ENCODE data around the gene MSH2. TPM values are rescaled to one million over a fixed set of nuclear protein-coding genes. Genes with fewer than 3 reads are reported as not detected.
A peak's percentile ranks its signal among the peaks of the same experiment; 100 is the strongest.

Gene MSH2
- total and polyA plus RNA-seq, 2 experiments from 2014 or later: 17.8 to 21.8 TPM

DNA sequence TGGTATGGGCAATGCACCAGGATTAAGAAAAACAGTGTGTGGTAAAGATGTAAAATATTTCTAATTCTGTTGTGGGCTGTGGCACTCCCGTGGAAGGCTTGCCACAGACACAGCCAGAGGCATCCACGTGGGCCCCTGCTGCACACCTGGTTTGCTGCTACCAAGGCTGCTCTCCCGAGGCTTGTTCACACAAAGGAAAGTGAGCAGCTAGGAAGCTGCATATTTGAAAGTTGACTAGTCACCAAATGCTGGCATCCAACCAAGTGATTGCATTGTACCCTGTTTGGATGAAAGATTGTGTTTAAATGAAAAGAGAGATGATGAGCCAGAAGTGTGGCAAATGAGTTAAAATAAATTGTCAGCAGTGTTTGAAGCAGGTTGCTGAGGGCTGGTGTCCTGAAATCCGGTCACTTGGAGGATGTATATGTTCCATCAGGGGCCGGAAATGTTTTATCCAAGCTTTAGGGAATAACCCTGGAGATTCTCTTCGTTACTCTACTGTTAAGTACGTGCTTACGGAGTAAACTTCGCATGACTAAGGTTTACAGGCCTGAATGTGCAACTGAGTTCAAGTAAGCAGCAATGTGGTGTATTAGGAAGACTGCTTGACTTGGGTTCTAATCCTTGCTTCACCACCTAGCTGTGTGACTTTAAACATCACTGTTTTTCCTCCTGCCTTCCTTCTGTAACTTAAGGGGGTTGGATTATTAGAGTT, 86.1 kb downstream of the MSH2 start:
- Histone ChIP-seq H3K4me2 (ENCODE audit: unreplicated experiment) (no peak overlapping the region), H2AFZ (no peak overlapping the region), H4K20me1 (ENCODE audit: insufficient read depth) (no peaks in the 10 kb centered on the region), H3K27ac (no peak overlapping the region), H3K36me3 (ENCODE audit: low read depth) (peaks cover 8% of the 10 kb centered on the region; the same call in 1 of the 2 replicates), H3K9me3 (ENCODE audit: low read depth) (no peaks in the 10 kb centered on the region), H3K9me2 (ENCODE audit: insufficient read depth) (no peaks in the 10 kb centered on the region), H3K4me3 (no peak overlapping the region), H3K4me1 (ENCODE audit: insufficient read depth) (peaks cover 27% of the 10 kb centered on the region), H3K79me2 (ENCODE audit: insufficient read depth) (no peaks in the 10 kb centered on the region), H3F3A (ENCODE audit: insufficient read depth) (peaks cover 13% of the 10 kb centered on the region; the same call in 1 of the 2 replicates), H3K27me3 (replicated peaks; ENCODE audit: insufficient read depth) (no peaks in the 10 kb centered on the region), H3K9ac (no peak overlapping the region)
- peak; percentile 83 for DNase-seq
- WGBS, 2 experiments (ENCODE audit: low coverage in 1 of 2, low lambda C conversion rate in 2 of 2, missing lambda C conversion rate in 2 of 2): 59 to 61% methylated on average over 9 of the region's 9 CpGs
- in situ Hi-C loops (cut with MboI): no loop called here
- no peak for TF ChIP-seq EZH2 (IDR thresholded peaks at IDR 0.05; ENCODE audit: insufficient read depth, poor library complexity, severe bottlenecking)
- no peak for TF ChIP-seq EZH2phosphoT487 (IDR thresholded peaks at IDR 0.05; ENCODE audit: insufficient read depth, low read depth)

GRCh38 chr2:47490406-47490805, 87.5 kb downstream of the MSH2 start:
- H3K9ac ChIP-seq: no peak overlapping the region
- no peak overlapping the region for H2AFZ ChIP-seq
- no peaks in the 10 kb centered on the region for H3K79me2 ChIP-seq (ENCODE audit: insufficient read depth)
- in situ Hi-C loops (cut with MboI): no loop called here
- H3K4me1 ChIP-seq (ENCODE audit: insufficient read depth): peaks cover 24% of the 10 kb centered on the region
- 73 to 76% methylated on average over 6 of the region's 6 CpGs for WGBS, 2 experiments (ENCODE audit: low coverage in 1 of 2, low lambda C conversion rate in 2 of 2, missing lambda C conversion rate in 2 of 2)
- no peaks in the 10 kb centered on the region for H3K9me2 ChIP-seq (ENCODE audit: insufficient read depth)
- TF ChIP-seq EZH2 (IDR thresholded peaks at IDR 0.05; ENCODE audit: insufficient read depth, poor library complexity, severe bottlenecking): no peak
- no peak for TF ChIP-seq EZH2phosphoT487 (IDR thresholded peaks at IDR 0.05; ENCODE audit: insufficient read depth, low read depth)
- no peak overlapping the region for H3K27ac ChIP-seq
- H3K36me3 ChIP-seq (ENCODE audit: low read depth): no peaks in the 10 kb centered on the region
- H4K20me1 ChIP-seq (ENCODE audit: insufficient read depth): no peaks in the 10 kb centered on the region
- peak; percentile 11 for DNase-seq
- no peak overlapping the region for H3K4me3 ChIP-seq
- H3K4me2 ChIP-seq (ENCODE audit: unreplicated experiment): no peak overlapping the region
- no peaks in the 10 kb centered on the region for H3K27me3 ChIP-seq (replicated peaks; ENCODE audit: insufficient read depth)
- peaks cover 9% of the 10 kb centered on the region; the same call in 1 of the 2 replicates for H3F3A ChIP-seq (ENCODE audit: insufficient read depth)
- H3K9me3 ChIP-seq (ENCODE audit: low read depth): no peaks in the 10 kb centered on the region

GRCh38 chr2:47493317-47494035, 90.5 kb downstream of the MSH2 start:
- H3K4me1 ChIP-seq (ENCODE audit: insufficient read depth): peaks cover 12% of the 10 kb centered on the region; the same call in 1 of the 2 replicates
- no peak overlapping the region for H3K4me3 ChIP-seq
- H2AFZ ChIP-seq: no peak overlapping the region
- no peaks in the 10 kb centered on the region for H3K9me3 ChIP-seq (ENCODE audit: low read depth)
- H3F3A ChIP-seq (ENCODE audit: insufficient read depth): 0 out of 2 replicates have a peak, but pooled peaks cover under 1% of the 10 kb centered on the region
- no peak overlapping the region for H3K4me2 ChIP-seq (ENCODE audit: unreplicated experiment)
- H3K36me3 ChIP-seq (ENCODE audit: low read depth): no peaks in the 10 kb centered on the region
- no peak overlapping the region for H3K9ac ChIP-seq
- DNase-seq: no peak
- TF ChIP-seq EZH2phosphoT487 (IDR thresholded peaks at IDR 0.05; ENCODE audit: insufficient read depth, low read depth): no peak
- H3K27me3 ChIP-seq (replicated peaks; ENCODE audit: insufficient read depth): 0 out of 2 replicates have a peak, but pooled peaks cover 3% of the 10 kb centered on the region
- no peaks in the 10 kb centered on the region for H3K9me2 ChIP-seq (ENCODE audit: insufficient read depth)
- in situ Hi-C loops (cut with MboI): no loop called here
- no peaks in the 10 kb centered on the region for H3K79me2 ChIP-seq (ENCODE audit: insufficient read depth)
- H3K27ac ChIP-seq: no peak overlapping the region
- no peaks in the 10 kb centered on the region for H4K20me1 ChIP-seq (ENCODE audit: insufficient read depth)
- 89% methylated on average over 12 of the region's 12 CpGs for WGBS, 2 experiments (ENCODE audit: low coverage in 1 of 2, low lambda C conversion rate in 2 of 2, missing lambda C conversion rate in 2 of 2)

DNA sequence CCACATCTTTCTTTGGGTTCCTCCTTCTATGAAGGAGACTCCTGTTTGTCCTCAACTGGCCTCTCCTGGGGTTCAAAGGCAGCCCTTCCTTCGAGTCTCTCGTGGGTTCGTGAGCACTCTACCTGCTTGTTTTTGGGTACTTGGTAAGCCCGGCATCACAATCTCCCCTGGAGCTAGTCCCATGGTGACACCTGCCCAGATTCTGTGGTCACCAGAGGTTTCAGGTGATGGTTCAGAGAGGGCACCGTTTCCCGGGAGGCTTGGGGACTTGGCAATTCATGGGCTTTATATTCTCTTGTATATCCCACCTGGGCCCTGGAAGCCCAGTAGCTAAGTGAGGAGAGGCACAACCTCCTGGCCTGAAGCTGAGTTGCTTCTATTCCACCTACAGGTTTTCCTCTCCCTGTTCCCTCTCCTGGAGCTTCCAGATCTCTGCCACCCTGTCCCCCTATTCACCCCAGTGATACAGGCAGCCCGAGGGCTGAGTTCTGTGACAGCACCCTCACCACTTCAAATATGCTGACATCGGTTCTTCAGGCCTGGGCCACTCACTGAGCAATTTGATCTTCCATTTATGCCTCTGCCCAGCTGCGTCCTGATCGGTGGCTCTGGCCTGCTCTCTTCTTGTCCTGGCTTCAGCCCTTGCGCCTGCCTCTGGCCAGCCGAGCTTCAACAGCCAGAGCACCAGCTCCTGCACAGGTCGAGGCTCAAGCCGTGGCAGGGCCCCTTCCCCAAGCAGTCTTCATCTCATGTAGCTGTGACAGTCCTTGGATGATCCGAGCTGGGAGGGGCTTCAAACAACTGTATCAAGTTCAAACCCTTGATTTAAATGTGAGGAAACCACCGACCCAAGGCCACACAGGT, 91.5 kb downstream of the MSH2 start:
- in situ Hi-C loops (cut with MboI): no loop called here
- TF ChIP-seq EZH2phosphoT487 (IDR thresholded peaks at IDR 0.05; ENCODE audit: insufficient read depth, low read depth) (no peak), EZH2 (IDR thresholded peaks at IDR 0.05; ENCODE audit: insufficient read depth, poor library complexity, severe bottlenecking) (no peak)
- Histone ChIP-seq H3K36me3 (ENCODE audit: low read depth) (no peaks in the 10 kb centered on the region), H3F3A (ENCODE audit: insufficient read depth) (no peaks in the 10 kb centered on the region), H3K27me3 (replicated peaks; ENCODE audit: insufficient read depth) (0 out of 2 replicates have a peak, but pooled peaks cover 3% of the 10 kb centered on the region), H4K20me1 (ENCODE audit: insufficient read depth) (no peaks in the 10 kb centered on the region), H3K27ac (no peak overlapping the region), H3K4me3 (no peak overlapping the region), H3K79me2 (ENCODE audit: insufficient read depth) (no peaks in the 10 kb centered on the region), H3K9ac (no peak overlapping the region), H3K4me2 (ENCODE audit: unreplicated experiment) (no peak overlapping the region), H3K4me1 (ENCODE audit: insufficient read depth) (0 out of 2 replicates have a peak, but pooled peaks cover 4% of the 10 kb centered on the region), H2AFZ (no peak overlapping the region), H3K9me3 (ENCODE audit: low read depth) (no peaks in the 10 kb centered on the region), H3K9me2 (ENCODE audit: insufficient read depth) (no peaks in the 10 kb centered on the region)
- WGBS, 2 experiments (ENCODE audit: low coverage in 1 of 2, low lambda C conversion rate in 2 of 2, missing lambda C conversion rate in 2 of 2): 88 to 90% methylated on average over 16 of the region's 16 CpGs
- no peak for DNase-seq

All from GM23248 (cell line).